Heart left ventricle (tissue), 16 donors: Measurements from ENCODE around the gene IQSEC1. TPM values are rescaled to one million over a fixed set of nuclear protein-coding genes. Genes with fewer than 3 reads are reported as not detected.

Experiments used
- ATAC-seq, 4 donors: fragments of 200-7000 bp; cut with Tn5 transposase; one replicate each; pipeline ENCODE4 v1.9.1; 2020 to 2022; ENCODE audit warnings: moderate library complexity in 4 of 4, mild to moderate bottlenecking in 3 of 4, moderate number of reproducible peaks in 1 of 4
- DNase-seq, 5 donors: peaks; one replicate each; pipeline ENCODE4 v3.0.0-alpha.2; 2020
- H3K27ac ChIP-seq, 12 donors: fragments of 200-600 bp; sonication (generic) in 4 of 12; one replicate each; pipeline versions ENCODE4 v1.5.0 to v1.8.0; 2016 to 2022; ENCODE audit warnings: mild to moderate bottlenecking in 2 of 12
- H3K27me3 ChIP-seq, 9 donors: fragments of 200-600 bp; sonication (generic) in 2 of 9; one replicate each; pipeline versions ENCODE4 v1.5.1 to v1.8.0; 2016 to 2022; ENCODE audit warnings: mild to moderate bottlenecking in 3 of 9
- H3K36me3 ChIP-seq, 9 donors: fragments of 200-600 bp; sonication (generic) in 2 of 9; one replicate each; pipeline versions ENCODE4 v1.5.0 to v1.8.0; 2018 to 2022; ENCODE audit warnings: mild to moderate bottlenecking in 2 of 9
- H3K4me1 ChIP-seq, 12 donors: fragments of 200-600 bp; sonication (generic) in 4 of 12; one replicate each; pipeline versions ENCODE4 v1.5.0 to v1.8.0; 2016 to 2022; ENCODE audit warnings: mild to moderate bottlenecking in 3 of 12
- H3K4me3 ChIP-seq, 12 donors: fragments of 200-600 bp; sonication (generic) in 4 of 12; one replicate each; pipeline versions ENCODE4 v1.5.0 to v1.8.0; 2017 to 2022; ENCODE audit warnings: mild to moderate bottlenecking in 9 of 12, moderate library complexity in 4 of 12
- H3K9me3 ChIP-seq, 12 donors: fragments of 200-600 bp; sonication (generic) in 4 of 12; one replicate each; pipeline versions ENCODE4 v1.5.0 to v1.8.0; 2016 to 2022; ENCODE audit warnings: mild to moderate bottlenecking in 1 of 12
- CTCF ChIP-seq, 12 donors: fragments of 200-600 bp; sonication (generic) in 4 of 12; IDR thresholded peaks; one replicate each; pipeline versions ENCODE4 v1.5.0 to v1.8.0; 2018 to 2022; ENCODE audit warnings: antibody characterized with exemption in 12 of 12, mild to moderate bottlenecking in 5 of 12
- POLR2A ChIP-seq, 2 donors: fragments of 450-650 bp; IDR thresholded peaks; one replicate each; pipeline ENCODE4 v1.6.1; 2017; ENCODE audit warnings: antibody characterized with exemption in 2 of 2, mild to moderate bottlenecking in 2 of 2, moderate library complexity in 2 of 2
- WGBS, 4 donors: extraction: QIAGEN DNeasy Blood & Tissue Kit in 2 of 4; methylation state at CpG; one replicate each; pipeline versions ENCODE4 v1.1.5 to v1.1.7; 2013 to 2018; 5-methylcytosine and 5-hydroxymethylcytosine counted together
- intact Hi-C, 10 donors: fragments of 100-400 bp; cut with DNase I; formaldehyde crosslinking; loops; one replicate each; pipeline versions ENCODE4 v1.11.1 to v1.14.2; 2022
- polyA plus RNA-seq, 2 donors: library from polyadenylated mRNA; stranded (reverse); fragments of 200-250 nt; gene quantifications; one replicate each; pipeline ENCODE4 v1.2.3, GENCODE V29; 2013
- total RNA-seq, 9 donors: library from RNA; depleted of rRNA in 2 of 9; stranded (reverse); fragments of >200 nt in 2 of 9; fragmentation: NEBNext Ultra II Directional in 3 of 9; extraction: Animal tissue kit (Norgen Biotek cat#: 25700) in 3 of 9; gene quantifications; one replicate each; pipeline versions ENCODE4 v1.1.0 to v1.2.4, GENCODE V29; 2016 to 2023
- donor health status: ischemic (EF 13 %, LVEDD 7.1; RV severe dilation, severe dysfunction).
- donor health status: healthy with polysubstance abuse.
- donor health status: DM: no; HTN: yes; CAD: no.
- donor health status: DM: no; HTN: no; CAD: no.
- donor health status: ischemic (EF 25% LVEDD 6.9; RV normal size, moderate dysfunction).
- donor health status: ischemic (EF 25% LVEDD 5.7; RV mildly dilated, moderate dysfunction).
- donor health status: healthy.
- donor health status: DM: yes; HTN: yes; CAD: no.
- donor health status: ischemic (EF 35%, LVEDD 5.7; RV mildly dilated, moderate dysfunction).
- donor health status: nonischemic (EF 11% LVEDD 7.7; RV severe dilation, severe dysfunction).
- donor health status: DM: yes; HTN: yes; CAD: no.
- donor health status: PGD.
- donor health status: ischemic (EF 29% LVEDD 5.4; RV normal size, mild dysfunction).
- donor health status: nonischemic (EF 23%, LVEDD 6.1; RV moderate dilation, normal function).

Gene IQSEC1
- total and polyA plus RNA-seq, 11 donors: 28.8 to 79.1 (median 62.2) TPM

- TF ChIP-seq POLR2A (IDR thresholded peaks at IDR 0.05): no peak
- no peak for TF ChIP-seq CTCF (IDR thresholded peaks at IDR 0.05)
- Histone ChIP-seq H3K36me3 (no peaks in the 10 kb centered on the region), H3K4me3 (no peak overlapping the region), H3K4me1 (peaks cover 0 to 16% (median 0%) of the 10 kb centered on the region in 12 donors), H3K27me3 (no peaks in the 10 kb centered on the region), H3K9me3 (no peaks in the 10 kb centered on the region), H3K27ac (no peak overlapping the region)
- WGBS, 4 donors: 82 to 96% (median 90%) methylated on average over 11 of the region's 11 CpGs
- no peak for ATAC-seq
- intact Hi-C loops: loop anchor here in 1 of 10 donors (5.0 kb wide), 1 partner anchor 44 kb away; no protein-coding TSS in a partner anchor
- DNase-seq: no peak
Measured at GRCh38 chr3:13066236-13066635, 7.0 kb downstream of the IQSEC1 start.

GRCh38 chr3:13065727-13066126 lies 7.5 kb downstream of the IQSEC1 start:
- intact Hi-C loops: loop anchor here in 1 of 10 donors (5.0 kb wide), 1 partner anchor 43 kb away; no protein-coding TSS in a partner anchor
- H3K27me3 ChIP-seq: no peaks in the 10 kb centered on the region
- no peak for DNase-seq
- H3K4me3 ChIP-seq: no peak overlapping the region
- TF ChIP-seq CTCF (IDR thresholded peaks at IDR 0.05): no peak
- no peak for TF ChIP-seq POLR2A (IDR thresholded peaks at IDR 0.05)
- no peak overlapping the region for H3K27ac ChIP-seq
- no peak for ATAC-seq
- 65 to 86% (median 73%) methylated on average over 4 of the region's 4 CpGs for WGBS, 4 donors
- H3K9me3 ChIP-seq: no peaks in the 10 kb centered on the region
- H3K4me1 ChIP-seq: peaks cover 0 to 16% (median 0%) of the 10 kb centered on the region in 12 donors
- H3K36me3 ChIP-seq: no peaks in the 10 kb centered on the region

GRCh38 chr3:13064964-13065363 lies 8.3 kb downstream of the IQSEC1 start:
- DNase-seq (no peak), ATAC-seq (no peak)
- Histone ChIP-seq H3K27ac (no peak overlapping the region), H3K27me3 (no peaks in the 10 kb centered on the region), H3K4me1 (peaks cover 0 to 13% (median 0%) of the 10 kb centered on the region in 12 donors), H3K9me3 (no peaks in the 10 kb centered on the region), H3K36me3 (no peaks in the 10 kb centered on the region), H3K4me3 (no peak overlapping the region)
- 57 to 70% (median 63%) methylated on average over 3 to 4 of the region's 4 CpGs for WGBS, 4 donors
- TF ChIP-seq CTCF (IDR thresholded peaks at IDR 0.05): no peak
- no peak for TF ChIP-seq POLR2A (IDR thresholded peaks at IDR 0.05)
- intact Hi-C loops: loop anchor here in 1 of 10 donors (5.0 kb wide), 1 partner anchor 43 kb away; no protein-coding TSS in a partner anchor

- H3K36me3 ChIP-seq: no peaks in the 10 kb centered on the region
- H3K27ac ChIP-seq: no peak overlapping the region
- H3K4me1 ChIP-seq: peaks cover 0 to 7% (median 0%) of the 10 kb centered on the region in 12 donors
- no peak for TF ChIP-seq CTCF (IDR thresholded peaks at IDR 0.05)
- TF ChIP-seq POLR2A (IDR thresholded peaks at IDR 0.05): no peak
- H3K9me3 ChIP-seq: no peaks in the 10 kb centered on the region
- ATAC-seq (no peak), DNase-seq (no peak)
- WGBS, 4 donors: 76 to 85% (median 78%) methylated on average over 12 of the region's 12 CpGs
- H3K4me3 ChIP-seq: no peak overlapping the region
- intact Hi-C loops: no loop called here
- H3K27me3 ChIP-seq: no peaks in the 10 kb centered on the region
Measured at GRCh38 chr3:13064159-13064868, 8.9 kb downstream of the IQSEC1 start.
